Psoas muscle (tissue), 8 donors: ENCODE data around the gene GNPNAT1. TPM values are rescaled to one million over a fixed set of nuclear protein-coding genes. Genes with fewer than 3 reads are reported as not detected.

Source experiments
- ATAC-seq, 4 donors: fragments of 200-7000 bp; cut with Tn5 transposase; one replicate each; pipeline ENCODE4 v1.9.1; 2020; ENCODE audit warnings: moderate library complexity in 3 of 4, mild to moderate bottlenecking in 2 of 4
- DNase-seq, 2 donors: peaks; one replicate each; pipeline ENCODE4 v3.0.0-alpha.2; 2020
- H3K27ac ChIP-seq: fragments of 200-600 bp; one replicate; pipeline ENCODE4 v1.8.0; 2022
- H3K27me3 ChIP-seq, 3 donors: fragments of 200-600 bp in 1 of 3; one replicate each; pipeline versions ENCODE4 v1.6.1 to v1.8.0; 2013 to 2022; ENCODE audit warnings: low read length in 2 of 3, mild to moderate bottlenecking in 2 of 3, moderate library complexity in 1 of 3; ENCODE audit not compliant: insufficient read depth in 3 of 3
- H3K36me3 ChIP-seq, 2 donors: fragments of 200-600 bp in 1 of 2; one replicate each; pipeline versions ENCODE4 v1.6.1 to v1.8.0; 2013 to 2022; ENCODE audit warnings: low read depth in 1 of 2, mild to moderate bottlenecking in 1 of 2, moderate library complexity in 1 of 2; ENCODE audit not compliant: insufficient read depth in 1 of 2
- H3K4me1 ChIP-seq: fragments of 200-600 bp; one replicate; pipeline ENCODE4 v1.8.0; 2022
- H3K4me3 ChIP-seq: fragments of 200-600 bp; one replicate; pipeline ENCODE4 v1.8.0; 2022; ENCODE audit warnings: mild to moderate bottlenecking
- H3K9me3 ChIP-seq: fragments of 200-600 bp; one replicate; pipeline ENCODE4 v1.8.0; 2022
- WGBS, 3 donors: extraction: QIAGEN DNeasy Blood & Tissue Kit; methylation state at CpG; one replicate each; pipeline versions ENCODE4 v1.1.6 to v1.1.7; 2013; 5-methylcytosine and 5-hydroxymethylcytosine counted together
- intact Hi-C, 2 donors: fragments of 100-400 bp; cut with DNase I; formaldehyde crosslinking; loops; one replicate each; pipeline versions ENCODE4 v1.11.0 to v1.14.2; 2022
- polyA plus RNA-seq, 3 donors: library from polyadenylated mRNA; stranded (reverse); fragments of 200-250 nt; gene quantifications; one replicate each; pipeline ENCODE4 v1.2.3, GENCODE V29; 2013
- total RNA-seq, 4 donors: library from RNA; stranded (reverse); fragmentation: NEBNext Ultra II Directional in 2 of 4; extraction: Animal tissue kit (Norgen Biotek cat#: 25700) in 2 of 4; gene quantifications; one replicate each; pipeline versions ENCODE4 v1.2.1 to v1.2.4, GENCODE V29; 2021 to 2023
- TF ChIP-seq, protein P1 (sequence below): fragments of 200-600 bp; IDR thresholded peaks from one replicate; pipeline ENCODE4 v1.8.0; 2022; ENCODE audit warnings: antibody characterized with exemption
- donor health status: healthy with polysubstance abuse.
- donor health status: DM: no; HTN: no; CAD: no; lungs with moderate emphysema.
- donor health status: Bipolar disorder and iron deficiency.
- donor health status: healthy.
- donor health status: DM: yes; HTN: yes; CAD: no.
- donor health status: DM: no; HTN: no; CAD: no.
- donor health status: DM: no; HTN: no; CAD: no.
- donor health status: DM: yes; HTN: yes; CAD: no.

The GNPNAT1 gene
- total and polyA plus RNA-seq, 7 donors: 7.9 to 54.0 (median 15.8) TPM

DNA sequence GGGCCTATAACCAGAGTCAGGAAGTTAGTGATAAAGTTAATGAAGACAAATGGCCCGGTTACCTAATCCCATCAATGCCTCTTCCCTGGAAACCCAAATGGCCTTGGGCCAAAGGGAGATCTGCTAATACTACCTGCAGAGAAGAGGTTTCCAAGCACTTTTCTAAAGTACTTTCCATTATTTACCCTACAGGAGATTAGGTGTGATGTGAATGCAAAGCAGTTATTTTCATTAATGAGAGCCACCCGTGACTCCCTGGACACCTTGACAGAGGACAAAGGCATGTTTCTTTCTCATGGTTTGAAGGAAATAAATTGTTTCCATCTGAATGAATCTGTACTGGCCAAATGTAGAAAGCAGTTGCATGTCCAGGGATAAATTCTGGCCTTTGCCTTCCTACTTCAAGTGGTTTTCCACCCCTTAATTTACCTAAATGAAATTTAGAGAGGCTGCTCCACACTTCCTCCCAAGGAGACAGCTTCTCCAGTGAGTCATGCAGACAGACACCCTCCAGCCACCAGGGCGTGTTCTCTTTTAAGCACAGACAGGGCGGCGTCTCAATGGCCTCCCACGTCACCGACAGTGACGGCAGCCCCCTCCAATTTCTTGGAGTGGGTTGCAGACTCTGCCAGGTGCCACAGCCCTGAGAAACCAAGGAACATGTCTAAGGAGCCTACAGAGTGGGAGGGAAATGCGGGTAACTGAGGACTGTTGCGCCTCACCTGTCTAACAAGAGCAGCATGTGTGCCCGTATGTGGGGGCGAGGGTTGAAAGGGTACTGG lies 43.9 kb upstream of the GNPNAT1 start:
- WGBS, 3 donors: 85 to 91% (median 89%) methylated on average over 12 of the region's 12 CpGs
- intact Hi-C loops: no loop called here
- no peaks in the 10 kb centered on the region for H3K36me3 ChIP-seq
- DNase-seq (peak in 1 of 2 donors; percentile 32), ATAC-seq (no peak)
- no peaks in the 10 kb centered on the region for H3K27me3 ChIP-seq
- TF ChIP-seq, protein P1, sequence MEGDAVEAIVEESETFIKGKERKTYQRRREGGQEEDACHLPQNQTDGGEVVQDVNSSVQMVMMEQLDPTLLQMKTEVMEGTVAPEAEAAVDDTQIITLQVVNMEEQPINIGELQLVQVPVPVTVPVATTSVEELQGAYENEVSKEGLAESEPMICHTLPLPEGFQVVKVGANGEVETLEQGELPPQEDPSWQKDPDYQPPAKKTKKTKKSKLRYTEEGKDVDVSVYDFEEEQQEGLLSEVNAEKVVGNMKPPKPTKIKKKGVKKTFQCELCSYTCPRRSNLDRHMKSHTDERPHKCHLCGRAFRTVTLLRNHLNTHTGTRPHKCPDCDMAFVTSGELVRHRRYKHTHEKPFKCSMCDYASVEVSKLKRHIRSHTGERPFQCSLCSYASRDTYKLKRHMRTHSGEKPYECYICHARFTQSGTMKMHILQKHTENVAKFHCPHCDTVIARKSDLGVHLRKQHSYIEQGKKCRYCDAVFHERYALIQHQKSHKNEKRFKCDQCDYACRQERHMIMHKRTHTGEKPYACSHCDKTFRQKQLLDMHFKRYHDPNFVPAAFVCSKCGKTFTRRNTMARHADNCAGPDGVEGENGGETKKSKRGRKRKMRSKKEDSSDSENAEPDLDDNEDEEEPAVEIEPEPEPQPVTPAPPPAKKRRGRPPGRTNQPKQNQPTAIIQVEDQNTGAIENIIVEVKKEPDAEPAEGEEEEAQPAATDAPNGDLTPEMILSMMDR: no peak
- no peaks in the 10 kb centered on the region for H3K9me3 ChIP-seq
- H3K4me3 ChIP-seq: no peak overlapping the region
- no peak overlapping the region for H3K27ac ChIP-seq
- H3K4me1 ChIP-seq: no peaks in the 10 kb centered on the region

DNA sequence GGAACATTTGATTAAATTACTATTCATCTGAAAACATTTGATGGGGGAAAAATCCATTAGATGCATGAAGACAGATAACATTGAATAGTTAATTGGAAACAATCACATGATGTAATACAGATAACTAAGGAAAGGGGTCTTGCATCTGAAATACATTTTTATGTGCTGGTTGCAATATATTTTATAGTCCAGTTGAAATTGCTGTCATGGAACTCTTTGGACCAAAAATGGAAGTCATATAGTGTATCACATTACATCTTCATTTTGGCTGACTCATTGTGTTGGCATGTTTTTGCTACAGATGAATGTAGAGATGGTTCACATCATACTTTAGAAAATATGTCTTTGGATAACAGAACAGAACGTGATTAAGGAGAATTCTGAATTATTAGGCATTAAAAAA lies 43.0 kb upstream of the GNPNAT1 start:
- H3K4me1 ChIP-seq: no peaks in the 10 kb centered on the region
- intact Hi-C loops: no loop called here
- H3K9me3 ChIP-seq: no peaks in the 10 kb centered on the region
- TF ChIP-seq, protein P1: no peak
- no peak overlapping the region for H3K4me3 ChIP-seq
- no peaks in the 10 kb centered on the region for H3K27me3 ChIP-seq
- no peak overlapping the region for H3K27ac ChIP-seq
- no peaks in the 10 kb centered on the region for H3K36me3 ChIP-seq
- DNase-seq (no peak), ATAC-seq (no peak)
- WGBS, 3 donors: 31 to 48% (median 31%) methylated on average over 1 of the region's 1 CpG

DNA sequence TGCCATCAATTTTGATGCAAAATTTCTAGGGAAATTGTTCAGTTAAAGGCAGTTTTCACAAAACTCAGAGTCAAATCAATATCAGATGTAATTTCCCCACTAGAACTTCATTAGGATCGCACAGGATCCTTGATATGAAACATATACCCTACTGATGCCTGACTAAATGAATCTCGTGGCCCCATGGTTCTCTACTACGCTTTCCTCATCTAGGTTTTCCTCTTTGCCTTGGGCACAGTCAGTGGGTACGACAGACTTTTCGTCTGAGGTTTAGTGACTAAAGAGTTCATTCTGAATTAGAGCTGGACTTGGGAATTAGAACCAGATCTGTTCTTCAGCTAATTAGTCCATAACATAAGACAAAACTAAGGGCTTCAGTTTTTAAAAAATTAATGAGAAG lies 42.5 kb upstream of the GNPNAT1 start:
- no peaks in the 10 kb centered on the region for H3K27me3 ChIP-seq
- DNase-seq (no peak), ATAC-seq (no peak)
- no peaks in the 10 kb centered on the region for H3K9me3 ChIP-seq
- no peaks in the 10 kb centered on the region for H3K36me3 ChIP-seq
- no peak overlapping the region for H3K27ac ChIP-seq
- intact Hi-C loops: no loop called here
- WGBS, 3 donors: 91 to 94% (median 93%) methylated on average over 5 of the region's 5 CpGs
- no peaks in the 10 kb centered on the region for H3K4me1 ChIP-seq
- TF ChIP-seq, protein P1: no peak
- no peak overlapping the region for H3K4me3 ChIP-seq

- no peak overlapping the region for H3K27ac ChIP-seq
- DNase-seq (no peak), ATAC-seq (no peak)
- no peaks in the 10 kb centered on the region for H3K36me3 ChIP-seq
- WGBS, 3 donors: 70 to 83% (median 82%) methylated on average over 7 of the region's 7 CpGs
- TF ChIP-seq, protein P1: no peak
- intact Hi-C loops: loop anchor here in 1 of 2 donors (2.0 to 10.0 kb wide), 2 partner anchors 219 to 475 kb away; no protein-coding TSS in a partner anchor
- no peaks in the 10 kb centered on the region for H3K4me1 ChIP-seq
- H3K9me3 ChIP-seq: no peaks in the 10 kb centered on the region
- no peak overlapping the region for H3K4me3 ChIP-seq
- no peaks in the 10 kb centered on the region for H3K27me3 ChIP-seq
Observed at GRCh38 chr14:52829527-52830185, 38.2 kb upstream of the GNPNAT1 start.
